Muscle layer of duodenum (tissue), 2 donors: ENCODE results near the gene COLEC11.
"Not testable (repeated sequence)": the region's sequence is repeated elsewhere in the genome, so short reads cannot be mapped to it uniquely, and the experiment has no call there.

Experiments used
- H3K27ac ChIP-seq: one replicate; pipeline ENCODE4 v1.7.0; 2013; ENCODE audit warnings: mild to moderate bottlenecking, low read length
- H3K27me3 ChIP-seq: one replicate; pipeline ENCODE4 v1.7.0; 2013; ENCODE audit warnings: low read depth, mild to moderate bottlenecking, control low read depth, low read length
- H3K36me3 ChIP-seq, 2 donors: one replicate each; pipeline ENCODE4 v1.7.0; 2013; ENCODE audit warnings: low read length in 2 of 2, control low read depth in 1 of 2, mild to moderate bottlenecking in 1 of 2; ENCODE audit not compliant: insufficient read depth in 2 of 2, control insufficient read depth in 1 of 2
- H3K4me1 ChIP-seq, 2 donors: one replicate each; pipeline ENCODE4 v1.7.0; 2013; ENCODE audit warnings: low read length in 2 of 2, mild to moderate bottlenecking in 2 of 2, control low read depth in 1 of 2, moderate library complexity in 1 of 2; ENCODE audit not compliant: insufficient read depth in 2 of 2, control insufficient read depth in 1 of 2
- H3K4me3 ChIP-seq, 2 donors: one replicate each; pipeline ENCODE4 v1.7.0; 2013; ENCODE audit warnings: low read length in 2 of 2, low read depth in 1 of 2, mild to moderate bottlenecking in 1 of 2
- H3K9me3 ChIP-seq, 2 donors: one replicate each; pipeline ENCODE4 v1.7.0; 2013; ENCODE audit warnings: low read length in 2 of 2, control low read depth in 1 of 2, mild to moderate bottlenecking in 1 of 2; ENCODE audit not compliant: control insufficient read depth in 1 of 2
- donor health status: healthy.

COLEC11 gene

DNA sequence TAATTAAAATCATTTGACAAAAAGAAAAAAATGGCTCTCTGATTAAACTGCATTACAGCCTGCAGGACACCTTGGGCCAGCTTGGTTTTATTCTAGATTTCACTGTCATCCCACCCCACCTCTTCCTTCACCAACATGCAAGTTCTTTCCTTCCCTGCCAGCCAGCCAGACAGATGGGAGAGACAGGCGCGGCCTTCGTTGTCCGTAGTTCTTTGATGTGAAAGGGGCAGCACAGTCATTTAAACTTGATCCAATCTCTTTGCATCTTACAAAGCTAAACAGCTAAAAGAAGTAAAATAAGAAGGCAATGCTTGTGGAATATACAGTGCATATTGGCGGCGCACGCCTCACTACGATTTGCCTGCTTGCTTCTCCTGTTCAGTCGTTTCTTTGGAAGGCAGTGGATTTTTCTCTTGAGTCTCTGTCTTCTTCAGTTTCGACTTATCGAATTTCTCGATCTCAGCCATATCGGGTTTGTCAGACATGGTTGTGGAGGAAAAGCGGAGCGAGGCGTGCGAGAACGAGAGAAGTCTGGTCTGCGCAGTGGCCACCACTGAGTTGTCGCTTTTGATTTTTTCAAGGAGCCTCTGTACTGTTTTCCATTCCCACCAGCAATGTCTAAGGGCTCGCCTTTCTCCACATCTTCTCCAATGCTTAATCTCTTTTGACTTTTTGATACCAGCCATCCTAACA lies 22.4 kb downstream of the COLEC11 start:
- H3K27ac ChIP-seq: no peak overlapping the region
- H3K36me3 ChIP-seq: no peaks in the 10 kb centered on the region
- H3K27me3 ChIP-seq: no peaks in the 10 kb centered on the region
- H3K4me3 ChIP-seq: no peak overlapping the region
- no peaks in the 10 kb centered on the region for H3K4me1 ChIP-seq
- H3K9me3 ChIP-seq: no peaks in the 10 kb centered on the region

DNA sequence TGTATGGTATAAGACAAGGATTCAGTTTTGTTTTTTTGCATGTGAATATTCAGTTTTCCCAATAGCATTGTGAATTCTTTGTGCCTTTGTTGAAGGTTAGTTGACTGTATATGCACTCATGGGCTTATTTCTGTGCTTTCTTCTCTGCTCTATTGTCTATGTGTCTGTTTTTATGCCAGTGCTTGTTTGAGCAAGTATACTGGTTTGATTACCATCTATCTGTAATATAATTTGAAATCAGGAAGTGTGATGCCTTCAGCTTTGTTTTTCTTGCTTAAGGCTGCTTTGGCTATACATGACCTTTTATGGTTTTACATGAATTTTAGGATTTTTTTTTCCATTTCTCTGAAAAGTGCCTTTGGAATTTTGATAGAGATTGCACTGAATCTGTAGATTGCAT lies 23.5 kb downstream of the COLEC11 start:
- Histone ChIP-seq H3K4me3 (no peak overlapping the region), H3K27me3 (no peaks in the 10 kb centered on the region), H3K36me3 (no peaks in the 10 kb centered on the region), H3K27ac (no peak overlapping the region), H3K9me3 (no peaks in the 10 kb centered on the region), H3K4me1 (no peaks in the 10 kb centered on the region)

DNA sequence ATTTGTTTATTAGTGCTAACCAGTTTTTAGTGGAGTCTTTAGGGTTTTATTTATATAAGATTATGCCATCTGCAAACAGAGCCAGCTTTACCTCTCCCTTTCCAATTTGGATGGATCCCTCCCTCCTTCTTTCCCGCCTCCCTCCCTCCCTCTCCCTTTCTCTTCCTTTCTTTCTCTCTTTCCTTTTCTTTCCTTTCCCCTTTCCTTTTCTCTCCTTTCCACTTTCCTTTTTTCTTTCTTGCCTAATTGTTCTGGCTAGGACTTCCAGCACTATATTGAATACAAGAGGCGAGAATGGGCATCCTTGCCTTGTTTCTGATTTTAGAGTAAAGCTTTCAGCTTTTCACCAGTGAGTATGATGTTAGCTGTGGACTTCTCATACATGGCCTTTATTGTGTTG lies 24.1 kb downstream of the COLEC11 start:
- Histone ChIP-seq H3K27ac (no peak overlapping the region), H3K36me3 (no peaks in the 10 kb centered on the region), H3K27me3 (no peaks in the 10 kb centered on the region), H3K4me3 (no peak overlapping the region), H3K9me3 (peaks cover 0 to 4% of the 10 kb centered on the region in 2 donors), H3K4me1 (no peaks in the 10 kb centered on the region)

DNA sequence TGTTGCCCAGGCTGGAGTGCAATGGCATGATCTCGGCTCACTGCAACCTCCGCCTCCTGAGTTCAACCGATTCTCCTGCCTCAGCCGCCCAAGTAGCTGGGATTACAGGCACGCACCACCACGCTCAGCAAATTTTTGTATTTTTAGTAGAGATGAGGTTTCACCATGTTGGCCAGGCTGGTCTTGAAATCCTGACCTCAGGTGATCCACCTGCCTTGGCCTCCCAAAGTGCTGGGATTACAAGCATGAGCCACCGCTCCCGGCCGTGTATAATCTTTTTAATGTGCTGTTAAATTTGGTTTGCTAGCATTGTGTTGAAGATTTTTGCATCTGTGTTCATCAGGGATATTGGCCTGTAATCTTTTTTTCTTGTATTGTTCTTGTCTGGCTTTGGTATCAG lies 24.7 kb downstream of the COLEC11 start:
- not testable (repeated sequence) for H3K36me3 ChIP-seq, H3K27me3 ChIP-seq, H3K4me3 ChIP-seq, H3K4me1 ChIP-seq, H3K9me3 ChIP-seq, H3K27ac ChIP-seq

DNA sequence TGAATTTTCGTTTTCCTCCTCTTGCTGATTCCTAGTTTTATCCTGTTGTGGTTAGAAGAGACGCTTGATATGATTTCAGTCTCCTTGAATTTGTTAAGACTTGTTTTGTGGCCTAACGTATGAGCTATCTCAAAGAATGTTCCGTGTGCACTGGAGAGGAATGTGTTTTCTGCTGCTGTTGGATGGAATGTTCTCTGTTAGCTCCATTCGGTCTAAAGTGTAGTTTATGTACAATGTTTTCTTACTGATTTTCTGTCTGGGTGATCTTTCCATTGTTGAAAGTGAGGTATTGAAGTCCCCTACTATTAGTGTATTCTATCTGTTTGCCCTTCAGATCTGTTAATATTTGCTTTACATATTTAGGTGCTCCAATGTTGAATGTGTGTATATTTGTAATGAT lies 25.9 kb downstream of the COLEC11 start:
- H3K4me3 ChIP-seq: no peak overlapping the region
- H3K9me3 ChIP-seq: peaks cover 0 to 6% of the 10 kb centered on the region in 2 donors
- H3K4me1 ChIP-seq: no peaks in the 10 kb centered on the region
- H3K36me3 ChIP-seq: no peaks in the 10 kb centered on the region
- H3K27me3 ChIP-seq: no peaks in the 10 kb centered on the region
- no peak overlapping the region for H3K27ac ChIP-seq

DNA sequence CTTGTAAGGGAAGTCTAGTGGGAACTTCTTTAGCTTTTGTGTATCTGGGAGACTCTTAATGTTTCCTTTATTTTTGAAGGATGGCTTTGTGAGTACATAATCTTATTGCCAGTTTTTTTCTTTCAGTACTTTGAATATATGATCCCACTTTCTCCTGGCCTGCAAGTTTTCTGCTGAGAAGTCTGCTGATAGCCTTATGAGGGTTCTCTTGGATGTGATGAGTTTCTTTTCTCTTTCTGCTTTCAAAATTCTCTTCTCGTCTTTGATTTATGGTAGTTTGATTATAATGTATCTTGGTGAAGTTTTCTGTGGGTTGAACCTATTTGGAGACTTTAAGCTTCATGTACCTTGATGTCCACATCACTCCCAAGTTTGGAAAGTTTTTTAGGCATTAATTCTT lies 28.1 kb downstream of the COLEC11 start:
- Histone ChIP-seq H3K9me3 (peaks cover 0 to 6% of the 10 kb centered on the region in 2 donors), H3K27ac (no peak overlapping the region), H3K4me1 (peaks cover 0 to 5% of the 10 kb centered on the region in 2 donors), H3K27me3 (no peaks in the 10 kb centered on the region), H3K36me3 (no peaks in the 10 kb centered on the region), H3K4me3 (no peak overlapping the region)

DNA sequence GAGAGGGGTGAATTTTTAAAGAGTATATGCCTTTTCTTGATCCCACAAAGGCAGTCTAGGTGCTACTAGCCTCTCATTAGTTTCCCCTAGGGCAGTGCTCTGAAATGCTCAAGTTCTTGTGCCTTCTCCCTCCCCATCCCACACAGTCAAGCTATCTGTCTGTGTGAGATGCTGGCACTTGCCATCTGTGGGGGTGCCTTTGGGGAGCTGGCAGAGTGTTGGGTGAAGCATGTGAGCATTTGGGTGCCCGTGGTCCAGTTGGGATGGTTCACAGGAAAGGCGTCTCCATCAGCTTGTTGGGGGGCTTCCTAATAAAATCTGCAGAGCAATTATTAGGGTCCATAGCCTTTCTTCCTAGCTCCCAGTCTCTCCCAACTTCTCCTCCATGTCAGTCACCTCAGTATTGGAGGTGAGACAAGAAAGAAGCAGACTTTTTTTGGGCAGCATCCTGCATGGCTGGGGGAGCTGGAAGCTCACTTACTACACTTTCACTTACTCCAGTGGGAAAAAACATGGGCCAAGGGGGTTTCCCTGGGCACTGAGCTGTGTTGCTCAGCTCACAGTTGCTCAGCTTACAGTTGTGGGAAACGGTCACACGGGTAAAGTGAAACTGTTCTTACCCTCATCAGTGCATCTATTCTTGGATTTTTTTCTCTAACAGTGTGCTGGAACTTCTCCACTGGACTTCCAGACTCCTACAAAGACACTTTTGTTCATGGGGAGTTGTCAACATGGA lies 29.3 kb downstream of the COLEC11 start:
- no peak overlapping the region for H3K4me3 ChIP-seq
- no peaks in the 10 kb centered on the region for H3K36me3 ChIP-seq
- H3K4me1 ChIP-seq: peaks cover 0 to 14% of the 10 kb centered on the region in 2 donors
- peaks cover 0 to 6% of the 10 kb centered on the region in 2 donors for H3K9me3 ChIP-seq
- no peaks in the 10 kb centered on the region for H3K27me3 ChIP-seq
- H3K27ac ChIP-seq: no peak overlapping the region

DNA sequence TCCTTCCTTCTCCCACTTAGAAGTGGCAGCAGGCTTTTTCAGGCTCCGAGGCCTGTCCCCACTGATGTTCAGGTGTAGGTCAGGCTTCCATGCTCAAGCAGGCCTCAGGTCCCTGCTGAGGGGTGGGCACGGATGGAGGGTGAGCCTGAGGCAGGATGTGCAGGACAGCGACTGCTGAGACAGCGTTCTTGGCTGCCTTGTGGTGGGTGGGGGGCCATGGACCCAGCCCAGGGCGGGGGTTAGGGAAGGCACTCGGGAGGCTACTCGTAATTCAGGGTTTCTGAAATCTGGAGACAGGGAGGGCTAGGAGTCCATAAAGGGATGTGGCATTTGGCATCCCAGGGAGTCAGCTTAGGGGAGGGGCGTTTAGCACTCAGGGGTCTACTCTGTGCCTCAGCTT lies 30.3 kb downstream of the COLEC11 start:
- H3K36me3 ChIP-seq: no peaks in the 10 kb centered on the region
- no peaks in the 10 kb centered on the region for H3K27me3 ChIP-seq
- peaks cover 0 to 6% of the 10 kb centered on the region in 2 donors for H3K9me3 ChIP-seq
- no peak overlapping the region for H3K27ac ChIP-seq
- H3K4me1 ChIP-seq: peaks cover 0 to 18% of the 10 kb centered on the region in 2 donors
- H3K4me3 ChIP-seq: no peak overlapping the region

DNA sequence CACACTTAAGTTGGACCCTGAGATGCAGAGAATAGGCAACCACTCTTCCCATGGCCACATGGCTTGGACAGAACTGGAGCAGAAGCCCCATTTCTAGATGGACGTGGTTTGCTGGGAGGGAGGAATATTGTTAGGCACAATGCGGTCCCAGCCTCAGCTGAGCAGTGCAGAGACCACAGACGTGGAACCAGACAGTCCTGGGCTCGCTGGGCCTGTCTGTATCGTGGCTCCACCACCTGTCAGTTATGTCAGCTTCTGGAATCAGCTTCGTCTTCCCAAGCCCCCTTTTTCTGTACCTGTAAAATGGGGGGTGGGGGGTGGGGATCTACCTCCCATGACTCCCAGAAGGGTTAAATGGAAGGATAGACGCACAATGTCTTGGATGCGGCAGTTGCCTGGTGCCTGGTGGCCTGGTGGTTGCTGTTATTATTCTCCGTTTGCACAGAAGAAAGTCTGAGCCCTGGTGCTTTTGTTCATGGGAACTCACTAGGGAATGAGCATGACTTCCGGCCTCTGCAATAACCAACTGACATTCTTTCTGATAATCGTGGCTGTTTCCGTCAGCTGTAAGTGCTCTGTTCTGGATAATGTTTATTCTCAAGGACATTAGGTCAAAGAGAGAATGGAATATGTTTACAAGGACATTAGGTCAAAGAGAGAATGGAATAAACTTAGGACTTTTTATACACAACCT lies 31.4 kb downstream of the COLEC11 start:
- peaks cover 0 to 19% of the 10 kb centered on the region in 2 donors for H3K4me1 ChIP-seq
- H3K9me3 ChIP-seq: peaks cover 0 to 6% of the 10 kb centered on the region in 2 donors
- H3K27ac ChIP-seq: peak overlapping the region; percentile 9
- no peaks in the 10 kb centered on the region for H3K27me3 ChIP-seq
- H3K4me3 ChIP-seq: no peak overlapping the region
- no peaks in the 10 kb centered on the region for H3K36me3 ChIP-seq

DNA sequence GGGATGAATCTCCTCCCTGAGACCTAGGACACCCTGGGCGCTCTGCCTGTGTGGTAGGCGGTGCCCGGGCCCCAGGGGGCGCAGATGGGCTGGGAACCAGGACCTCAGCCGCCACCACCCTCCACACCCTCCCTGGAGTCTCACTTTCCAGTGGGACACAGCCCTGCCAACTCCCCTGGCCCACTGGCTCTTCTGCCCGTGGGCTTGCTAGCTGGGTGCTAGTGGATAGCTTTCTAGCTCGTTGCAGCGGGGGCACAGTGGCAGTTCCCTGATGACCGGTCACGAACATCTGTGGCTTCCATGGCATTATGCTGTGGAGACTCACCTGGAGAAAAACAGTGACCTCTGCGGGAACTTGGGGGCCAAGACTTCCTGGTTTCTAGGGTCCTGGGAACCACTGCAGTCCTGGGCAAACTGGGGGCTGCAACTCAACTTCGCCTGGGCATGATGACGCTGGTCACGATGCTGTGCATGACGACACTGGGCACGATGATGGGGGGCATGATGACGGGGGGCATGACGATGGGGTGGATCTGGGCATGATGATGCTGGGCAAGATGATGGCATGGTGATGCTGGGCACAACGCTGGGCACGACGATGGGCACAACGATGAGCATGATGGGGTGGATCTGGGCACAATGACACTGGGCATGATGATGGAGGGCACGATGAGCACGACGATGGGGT lies 32.0 kb downstream of the COLEC11 start:
- no peaks in the 10 kb centered on the region for H3K27me3 ChIP-seq
- peaks cover 0 to 6% of the 10 kb centered on the region in 2 donors for H3K9me3 ChIP-seq
- no peaks in the 10 kb centered on the region for H3K36me3 ChIP-seq
- peaks cover 0 to 21% of the 10 kb centered on the region in 2 donors for H3K4me1 ChIP-seq
- H3K27ac ChIP-seq: no peak overlapping the region
- H3K4me3 ChIP-seq: no peak overlapping the region

DNA sequence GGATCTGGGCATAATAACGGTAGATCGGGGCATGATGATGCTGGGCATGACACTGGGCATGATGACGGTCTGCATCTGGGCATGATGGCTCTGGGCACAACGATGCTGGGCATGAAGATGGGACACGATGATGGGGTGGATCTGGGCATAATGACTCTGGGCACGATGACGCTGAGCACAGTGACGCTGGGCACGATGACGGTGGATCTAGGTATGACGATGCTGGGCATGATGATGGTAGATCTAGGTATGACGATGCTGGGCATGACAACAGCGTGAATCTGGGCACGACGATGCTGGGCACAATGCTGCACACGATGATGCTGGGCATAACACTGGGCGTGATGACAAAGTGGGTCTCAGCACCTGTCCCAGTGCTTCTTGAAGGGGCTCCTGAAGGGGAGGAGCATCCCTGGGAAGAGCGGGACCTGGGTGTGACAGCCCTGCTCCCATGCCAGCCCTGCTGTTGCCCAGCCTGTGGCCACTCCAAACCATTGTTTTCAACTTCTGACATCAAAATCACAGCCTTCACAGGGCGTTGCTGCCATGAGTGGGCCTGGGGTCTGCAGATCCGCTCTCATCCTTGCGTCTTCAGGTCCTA lies 32.7 kb downstream of the COLEC11 start:
- peaks cover 0 to 21% of the 10 kb centered on the region in 2 donors for H3K4me1 ChIP-seq
- H3K4me3 ChIP-seq: no peak overlapping the region
- no peaks in the 10 kb centered on the region for H3K27me3 ChIP-seq
- H3K9me3 ChIP-seq: peaks cover 0 to 6% of the 10 kb centered on the region in 2 donors
- no peak overlapping the region for H3K27ac ChIP-seq
- H3K36me3 ChIP-seq: no peaks in the 10 kb centered on the region
